Retinal pigment epithelial cell (primary cell): ENCODE results near the gene PLXNA2.

Experiments
- DNase-seq: peaks from one replicate; pipeline ENCODE4 v3.0.0-alpha.2; 2010; ENCODE audit warnings: low read depth
- H3K4me3 ChIP-seq: 2 replicates; pipeline ENCODE4 v1.5.1; 2011; ENCODE audit warnings: mild to moderate bottlenecking, low read length, control low read depth, moderate library complexity
- CTCF ChIP-seq: conservative IDR thresholded peaks from 2 replicates; pipeline ENCODE4 v1.5.1; 2011; ENCODE audit warnings: low read depth, low read length, control low read depth, inconsistent platforms

PLXNA2 gene

GRCh38 chr1:208218237-208219097, 25.7 kb downstream of the PLXNA2 start:
- no peak for DNase-seq
- no peak overlapping the region for H3K4me3 ChIP-seq
- TF ChIP-seq CTCF: no peak

- TF ChIP-seq CTCF: no peak
- DNase-seq: no peak
- no peak overlapping the region for H3K4me3 ChIP-seq
These were observed 26.4 kb downstream of the PLXNA2 start for GRCh38 chr1:208217781-208218180.

GRCh38 chr1:208216806-208217205, 27.4 kb downstream of the PLXNA2 start:
- TF ChIP-seq CTCF: no peak
- H3K4me3 ChIP-seq: no peak overlapping the region
- DNase-seq: no peak

- DNase-seq: no peak
- TF ChIP-seq CTCF: no peak
These were observed 28.1 kb downstream of the PLXNA2 start for GRCh38 chr1:208216062-208216461.

GRCh38 chr1:208215393-208215792, 28.8 kb downstream of the PLXNA2 start:
- TF ChIP-seq CTCF: no peak

More at GRCh38 chr1:208216062-208216461, 28.1 kb downstream of the PLXNA2 start:
- no peak overlapping the region for H3K4me3 ChIP-seq

GRCh38 chr1:208213786-208214185, 30.4 kb downstream of the PLXNA2 start:
- no peak overlapping the region for H3K4me3 ChIP-seq
- DNase-seq: no peak
- no peak for TF ChIP-seq CTCF

More at GRCh38 chr1:208215393-208215792, 28.8 kb downstream of the PLXNA2 start:
- no peak overlapping the region for H3K4me3 ChIP-seq
- no peak for DNase-seq

- no peak overlapping the region for H3K4me3 ChIP-seq
- TF ChIP-seq CTCF: no peak
- DNase-seq: no peak
These were observed 31.3 kb downstream of the PLXNA2 start for GRCh38 chr1:208212893-208213292.
